PFSK-1 (cell line): ENCODE results near the gene ARHGAP25.

Source experiments
- FOXP2 ChIP-seq: optimal IDR thresholded peaks from 2 replicates; pipeline ENCODE3; 2011; ENCODE audit warnings: borderline replicate concordance, control low read depth, inconsistent platforms; ENCODE audit not compliant: insufficient read depth; ENCODE audit errors: extremely low read length, extremely low read depth
- POLR2AphosphoS5 ChIP-seq: IDR thresholded peaks from 2 replicates; pipeline ENCODE4 v1.6.1; 2012; ENCODE audit warnings: low read depth, mild to moderate bottlenecking, control low read depth, low read length, moderate library complexity
- REST ChIP-seq, 2 experiments: IDR thresholded peaks; 2 replicates each; pipeline versions ENCODE4 v1.6.1 to v1.8.0; 2011 to 2012; ENCODE audit warnings: low read depth in 2 of 2, low read length in 2 of 2, control low read depth in 1 of 2, inconsistent platforms in 1 of 2, mild to moderate bottlenecking in 1 of 2, moderate library complexity in 1 of 2; ENCODE audit not compliant: insufficient read depth in 1 of 2
- SIN3A ChIP-seq: IDR thresholded peaks from 2 replicates; pipeline ENCODE4 v1.6.1; 2012; ENCODE audit warnings: mild to moderate bottlenecking, low read length, moderate library complexity, borderline replicate concordance; ENCODE audit not compliant: insufficient read depth
- TAF1 ChIP-seq: IDR thresholded peaks from 2 replicates; pipeline ENCODE4 v1.6.1; 2012; ENCODE audit warnings: low read length, control low read depth, borderline replicate concordance; ENCODE audit not compliant: insufficient read depth

Gene ARHGAP25

GRCh38 chr2:68723181-68723580 is 11.4 kb upstream of the ARHGAP25 start:
- TF ChIP-seq FOXP2 (no peak), TAF1 (no peak), REST (IDR thresholded peaks at IDR 0.05; ENCODE audit: insufficient read depth in 1 of 2, low read depth in 2 of 2, low read length in 2 of 2) (no peak)

- no peak for TF ChIP-seq SIN3A
- TF ChIP-seq POLR2AphosphoS5, result no peak
- no peak for TF ChIP-seq TAF1
- TF ChIP-seq FOXP2, result no peak
- TF ChIP-seq REST (IDR thresholded peaks at IDR 0.05; ENCODE audit: insufficient read depth in 1 of 2, low read depth in 2 of 2, low read length in 2 of 2), result no peak
Measured at GRCh38 chr2:68726100-68726499, 8.5 kb upstream of the ARHGAP25 start.

- no peak for TF ChIP-seq SIN3A
- no peak for TF ChIP-seq REST (IDR thresholded peaks at IDR 0.05; ENCODE audit: insufficient read depth in 1 of 2, low read depth in 2 of 2, low read length in 2 of 2)
- TF ChIP-seq POLR2AphosphoS5, result no peak
- TF ChIP-seq TAF1, result no peak
- TF ChIP-seq FOXP2, result no peak
Measured at GRCh38 chr2:68726608-68727367, 7.8 kb upstream of the ARHGAP25 start.

- no peak for TF ChIP-seq POLR2AphosphoS5
- no peak for TF ChIP-seq FOXP2
- no peak for TF ChIP-seq SIN3A
- no peak for TF ChIP-seq REST (IDR thresholded peaks at IDR 0.05; ENCODE audit: insufficient read depth in 1 of 2, low read depth in 2 of 2, low read length in 2 of 2)
- no peak for TF ChIP-seq TAF1
Measured at GRCh38 chr2:68727683-68728375, 6.8 kb upstream of the ARHGAP25 start.
